ENCODE results near the gene HOXD9. TPM values are rescaled to one million over a fixed set of nuclear protein-coding genes. Genes with fewer than 3 reads are reported as not detected.

HOXD9 gene
- total and polyA plus RNA-seq, 5 donors from 2014 or later, result not detected

- H3K4me3 Mint-ChIP-seq, result peak overlapping the region in 1 of 4 donors; percentile 55
Measured at GRCh38 chr2:176133389-176133788, 10.9 kb downstream of the HOXD9 start.

GRCh38 chr2:176134035-176134434 is 11.5 kb downstream of the HOXD9 start:
- Mint-ChIP-seq H3K4me1 (peaks cover 5 to 50% (median 23%) of the 10 kb centered on the region in 4 donors), H3K4me3 (peak overlapping the region in 1 of 4 donors; percentile 0), H3K9me3 (peaks cover 0 to 32% (median 4%) of the 10 kb centered on the region in 7 donors), H3K27me3 (peaks cover 85% of the 10 kb centered on the region), H3K27ac (no peak overlapping the region), H3K36me3 (peaks cover 4% of the 10 kb centered on the region)
- Histone ChIP-seq H3K4me3 (ENCODE audit: low read depth, low read length) (no peak overlapping the region), H3K4me1 (ENCODE audit: control insufficient read depth, insufficient read depth, low read length, poor library complexity, severe bottlenecking) (peaks cover 49% of the 10 kb centered on the region), H3K27me3 (ENCODE audit: control insufficient read depth, insufficient read depth, low read length) (peaks cover 64% of the 10 kb centered on the region), H3K36me3 (ENCODE audit: control insufficient read depth, insufficient read depth, low read length) (no peaks in the 10 kb centered on the region), H3K9me3 (ENCODE audit: control insufficient read depth in 2 of 2, low read length in 2 of 2) (peaks cover 9 to 24% of the 10 kb centered on the region in 2 experiments), H3K27ac (ENCODE audit: insufficient read depth, low read length, poor library complexity, severe bottlenecking) (no peak overlapping the region)
- DNase-seq (no peak), ATAC-seq (ENCODE audit: low read depth in 2 of 2) (no peak)

More at GRCh38 chr2:176133389-176133788, 10.9 kb downstream of the HOXD9 start:
- Mint-ChIP-seq H3K4me1 (peaks cover 5 to 50% (median 24%) of the 10 kb centered on the region in 4 donors), H3K27me3 (peaks cover 85% of the 10 kb centered on the region), H3K9me3 (peaks cover 0 to 29% (median 2%) of the 10 kb centered on the region in 7 donors), H3K27ac (no peak overlapping the region), H3K36me3 (peaks cover 3% of the 10 kb centered on the region)
- ATAC-seq (ENCODE audit: low read depth in 2 of 2) (no peak), DNase-seq (no peak)
- Histone ChIP-seq H3K4me1 (ENCODE audit: control insufficient read depth, insufficient read depth, low read length, poor library complexity, severe bottlenecking) (peaks cover 55% of the 10 kb centered on the region), H3K36me3 (ENCODE audit: control insufficient read depth, insufficient read depth, low read length) (no peaks in the 10 kb centered on the region), H3K27ac (ENCODE audit: insufficient read depth, low read length, poor library complexity, severe bottlenecking) (no peak overlapping the region), H3K4me3 (ENCODE audit: low read depth, low read length) (no peak overlapping the region), H3K27me3 (ENCODE audit: control insufficient read depth, insufficient read depth, low read length) (peaks cover 61% of the 10 kb centered on the region), H3K9me3 (ENCODE audit: control insufficient read depth in 2 of 2, low read length in 2 of 2) (peaks cover 9 to 21% of the 10 kb centered on the region in 2 experiments)

DNA sequence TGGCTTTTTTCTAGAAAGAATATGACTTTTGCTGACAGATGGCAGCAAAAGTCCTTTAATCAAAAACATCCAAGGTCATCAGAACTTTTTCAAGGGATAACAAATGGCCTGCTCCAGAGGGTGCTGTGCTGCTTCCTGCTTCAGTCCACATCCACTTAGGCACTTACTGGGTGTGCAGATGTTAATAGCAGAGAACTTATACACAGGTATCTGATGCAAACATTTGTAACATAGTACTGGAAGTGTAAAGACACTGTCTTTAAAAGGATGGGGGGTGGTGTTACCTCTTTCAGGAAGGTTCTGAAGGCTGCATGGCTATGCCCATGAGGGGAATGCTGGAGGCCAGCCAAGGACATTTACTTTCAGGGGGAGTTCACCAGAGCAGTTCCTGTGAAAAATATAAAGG is 12.5 kb downstream of the HOXD9 start:
- Mint-ChIP-seq H3K4me3 (peak overlapping the region in 2 of 4 donors; percentile 46 to 60), H3K27me3 (peaks cover 92% of the 10 kb centered on the region), H3K36me3 (peaks cover 4% of the 10 kb centered on the region), H3K27ac (no peak overlapping the region), H3K9me3 (peaks cover 0 to 36% (median 5%) of the 10 kb centered on the region in 7 donors), H3K4me1 (peaks cover 5 to 52% (median 28%) of the 10 kb centered on the region in 4 donors)
- Histone ChIP-seq H3K4me1 (ENCODE audit: control insufficient read depth, insufficient read depth, low read length, poor library complexity, severe bottlenecking) (peaks cover 42% of the 10 kb centered on the region), H3K4me3 (ENCODE audit: low read depth, low read length) (no peak overlapping the region), H3K36me3 (ENCODE audit: control insufficient read depth, insufficient read depth, low read length) (no peaks in the 10 kb centered on the region), H3K9me3 (ENCODE audit: control insufficient read depth in 2 of 2, low read length in 2 of 2) (peaks cover 9 to 29% of the 10 kb centered on the region in 2 experiments), H3K27ac (ENCODE audit: insufficient read depth, low read length, poor library complexity, severe bottlenecking) (no peak overlapping the region), H3K27me3 (ENCODE audit: control insufficient read depth, insufficient read depth, low read length) (peaks cover 72% of the 10 kb centered on the region)
- ATAC-seq (ENCODE audit: low read depth in 2 of 2) (no peak), DNase-seq (no peak)

GRCh38 chr2:176136374-176137251 is 14.1 kb downstream of the HOXD9 start:
- Mint-ChIP-seq H3K4me3 (peak overlapping the region in 2 of 4 donors; percentile 50 to 70), H3K27ac (no peak overlapping the region)
- H3K4me3 ChIP-seq (ENCODE audit: low read depth, low read length), result no peak overlapping the region

GRCh38 chr2:176137252-176137580 is 14.7 kb downstream of the HOXD9 start:
- Mint-ChIP-seq H3K9me3 (peaks cover 0 to 31% (median 5%) of the 10 kb centered on the region in 7 donors), H3K27ac (no peak overlapping the region), H3K4me1 (peaks cover 4 to 43% (median 21%) of the 10 kb centered on the region in 4 donors), H3K27me3 (peaks cover 93% of the 10 kb centered on the region), H3K36me3 (peaks cover 4% of the 10 kb centered on the region), H3K4me3 (no peak overlapping the region)
- Histone ChIP-seq H3K9me3 (ENCODE audit: control insufficient read depth in 2 of 2, low read length in 2 of 2) (peaks cover 8 to 29% of the 10 kb centered on the region in 2 experiments), H3K4me1 (ENCODE audit: control insufficient read depth, insufficient read depth, low read length, poor library complexity, severe bottlenecking) (peaks cover 34% of the 10 kb centered on the region), H3K27ac (ENCODE audit: insufficient read depth, low read length, poor library complexity, severe bottlenecking) (no peak overlapping the region), H3K4me3 (ENCODE audit: low read depth, low read length) (no peak overlapping the region), H3K36me3 (ENCODE audit: control insufficient read depth, insufficient read depth, low read length) (no peaks in the 10 kb centered on the region), H3K27me3 (ENCODE audit: control insufficient read depth, insufficient read depth, low read length) (peaks cover 70% of the 10 kb centered on the region)
- DNase-seq (no peak), ATAC-seq (ENCODE audit: low read depth in 2 of 2) (no peak)

More at GRCh38 chr2:176136374-176137251, 14.1 kb downstream of the HOXD9 start:
- ATAC-seq (ENCODE audit: low read depth in 2 of 2) (no peak), DNase-seq (no peak)
- peaks cover 4% of the 10 kb centered on the region for H3K36me3 Mint-ChIP-seq
- H3K9me3 Mint-ChIP-seq, result peaks cover 0 to 34% (median 5%) of the 10 kb centered on the region in 7 donors
- Histone ChIP-seq H3K27me3 (ENCODE audit: control insufficient read depth, insufficient read depth, low read length) (peaks cover 71% of the 10 kb centered on the region), H3K27ac (ENCODE audit: insufficient read depth, low read length, poor library complexity, severe bottlenecking) (no peak overlapping the region), H3K9me3 (ENCODE audit: control insufficient read depth in 2 of 2, low read length in 2 of 2) (peaks cover 8 to 29% of the 10 kb centered on the region in 2 experiments), H3K4me1 (ENCODE audit: control insufficient read depth, insufficient read depth, low read length, poor library complexity, severe bottlenecking) (peaks cover 39% of the 10 kb centered on the region), H3K36me3 (ENCODE audit: control insufficient read depth, insufficient read depth, low read length) (no peaks in the 10 kb centered on the region)
- peaks cover 5 to 48% (median 23%) of the 10 kb centered on the region in 4 donors for H3K4me1 Mint-ChIP-seq
- peaks cover 95% of the 10 kb centered on the region for H3K27me3 Mint-ChIP-seq

DNA sequence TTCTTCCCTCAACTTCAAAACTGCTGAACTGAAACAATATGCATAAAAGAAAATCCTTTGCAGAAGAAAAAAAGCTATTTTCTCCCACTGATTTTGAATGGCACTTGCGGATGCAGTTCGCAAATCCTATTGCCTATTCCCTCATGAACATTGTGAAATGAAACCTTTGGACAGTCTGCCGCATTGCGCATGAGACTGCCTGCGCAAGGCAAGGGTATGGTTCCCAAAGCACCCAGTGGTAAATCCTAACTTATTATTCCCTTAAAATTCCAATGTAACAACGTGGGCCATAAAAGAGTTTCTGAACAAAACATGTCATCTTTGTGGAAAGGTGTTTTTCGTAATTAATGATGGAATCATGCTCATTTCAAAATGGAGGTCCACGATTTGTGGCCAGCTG is 15.4 kb downstream of the HOXD9 start:
- ATAC-seq (ENCODE audit: low read depth in 2 of 2), result no peak
- Histone ChIP-seq H3K27me3 (ENCODE audit: control insufficient read depth, insufficient read depth, low read length) (peaks cover 70% of the 10 kb centered on the region), H3K27ac (ENCODE audit: insufficient read depth, low read length, poor library complexity, severe bottlenecking) (no peak overlapping the region), H3K9me3 (ENCODE audit: control insufficient read depth in 2 of 2, low read length in 2 of 2) (peaks cover 6 to 27% of the 10 kb centered on the region in 2 experiments), H3K36me3 (ENCODE audit: control insufficient read depth, insufficient read depth, low read length) (no peaks in the 10 kb centered on the region), H3K4me1 (ENCODE audit: control insufficient read depth, insufficient read depth, low read length, poor library complexity, severe bottlenecking) (peaks cover 28% of the 10 kb centered on the region), H3K4me3 (ENCODE audit: low read depth, low read length) (no peak overlapping the region)
- Mint-ChIP-seq H3K36me3 (peaks cover 4% of the 10 kb centered on the region), H3K9me3 (peaks cover 0 to 27% (median 5%) of the 10 kb centered on the region in 7 donors), H3K27me3 (peaks cover 88% of the 10 kb centered on the region), H3K27ac (peak overlapping the region in 1 of 3 donors; percentile 7), H3K4me1 (peaks cover 0 to 38% (median 20%) of the 10 kb centered on the region in 4 donors), H3K4me3 (peak overlapping the region in 1 of 4 donors; percentile 24)
- no peak for DNase-seq

DNA sequence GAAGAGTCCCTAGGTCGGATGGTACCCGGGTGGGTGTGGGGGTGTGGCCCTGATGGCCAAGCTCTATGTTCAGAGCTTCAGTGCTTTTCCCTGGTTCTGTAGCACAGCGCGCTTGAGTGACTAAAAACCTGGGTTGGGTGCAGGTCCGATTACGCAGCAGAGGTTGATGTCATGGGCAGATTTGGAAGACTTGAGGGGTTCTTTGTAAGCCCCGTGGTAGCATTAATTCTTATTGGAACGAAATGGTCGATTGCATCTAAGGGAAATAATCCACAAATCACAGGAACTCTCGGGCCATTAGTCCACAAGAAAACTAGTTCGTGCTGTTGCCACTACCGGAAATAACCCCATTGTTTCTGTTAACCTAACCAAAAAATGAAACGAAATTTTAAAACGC is 16.0 kb downstream of the HOXD9 start:
- Mint-ChIP-seq H3K9me3 (peaks cover 0 to 27% (median 5%) of the 10 kb centered on the region in 7 donors), H3K36me3 (peaks cover 4% of the 10 kb centered on the region), H3K27ac (peak overlapping the region in 2 of 3 donors; percentile 7 to 38), H3K4me3 (peak overlapping the region in 2 of 4 donors; percentile 52), H3K4me1 (peaks cover 0 to 37% (median 20%) of the 10 kb centered on the region in 4 donors), H3K27me3 (peaks cover 88% of the 10 kb centered on the region)
- peaks cover 6 to 21% of the 10 kb centered on the region in 2 experiments for H3K9me3 ChIP-seq (ENCODE audit: control insufficient read depth in 2 of 2, low read length in 2 of 2)
- DNase-seq (no peak), ATAC-seq (ENCODE audit: low read depth in 2 of 2) (no peak)
- peaks cover 28% of the 10 kb centered on the region for H3K4me1 ChIP-seq (ENCODE audit: control insufficient read depth, insufficient read depth, low read length, poor library complexity, severe bottlenecking)
- H3K27me3 ChIP-seq (ENCODE audit: control insufficient read depth, insufficient read depth, low read length), result peaks cover 66% of the 10 kb centered on the region
- H3K4me3 ChIP-seq (ENCODE audit: low read depth, low read length), result no peak overlapping the region
- H3K36me3 ChIP-seq (ENCODE audit: control insufficient read depth, insufficient read depth, low read length), result no peaks in the 10 kb centered on the region
- H3K27ac ChIP-seq (ENCODE audit: insufficient read depth, low read length, poor library complexity, severe bottlenecking), result no peak overlapping the region
